NT2/D1 (cell line): Measurements from ENCODE around the gene CD68.

Experiments used
- SUZ12 ChIP-seq: IDR thresholded peaks from 2 replicates; pipeline ENCODE4 v1.6.1; 2011; ENCODE audit not compliant: insufficient read length, insufficient read depth; ENCODE audit errors: extremely low read depth
- ZNF274 ChIP-seq: IDR thresholded peaks from 2 replicates; pipeline ENCODE4 v1.6.1; 2011; ENCODE audit warnings: mild to moderate bottlenecking, low read depth, low read length

GRCh38 chr17:7611635-7612293 is 32.3 kb downstream of the CD68 start:
- TF ChIP-seq SUZ12 (no peak), ZNF274 (no peak)
